AG04449 (cell line): ENCODE data around the gene CTNNA3.

Experiments used
- CTCF ChIA-PET: fragments of 350-600 bp; formaldehyde crosslinking; extraction: SDS; loops from one replicate; lab custom pipeline; 2021; ENCODE audit warnings: antibody characterized with exemption; lab: Yijun Ruan, JAX
- POLR2A ChIA-PET: fragments of 400-600, 350-600 bp; formaldehyde crosslinking; extraction: SDS; loops from one replicate; lab custom pipeline; 2020; ENCODE audit warnings: antibody characterized with exemption, inconsistent platforms; lab: Yijun Ruan, JAX
- DNase-seq: peaks from one replicate; pipeline ENCODE4 v3.0.0-alpha.2; 2010; ENCODE audit warnings: low read depth, low spot score
- H3K4me3 ChIP-seq: 2 replicates; pipeline ENCODE4 v1.5.1; 2011; ENCODE audit warnings: low read depth, mild to moderate bottlenecking, control low read depth, low read length
- TF ChIP-seq, protein P1 (sequence below): IDR thresholded peaks from one replicate; pipeline ENCODE4 v1.5.1; 2011; ENCODE audit warnings: mild to moderate bottlenecking, moderate library complexity, low read length, control low read depth, inconsistent platforms; ENCODE audit not compliant: insufficient read depth; ENCODE audit errors: missing control alignments

Gene CTNNA3

DNA sequence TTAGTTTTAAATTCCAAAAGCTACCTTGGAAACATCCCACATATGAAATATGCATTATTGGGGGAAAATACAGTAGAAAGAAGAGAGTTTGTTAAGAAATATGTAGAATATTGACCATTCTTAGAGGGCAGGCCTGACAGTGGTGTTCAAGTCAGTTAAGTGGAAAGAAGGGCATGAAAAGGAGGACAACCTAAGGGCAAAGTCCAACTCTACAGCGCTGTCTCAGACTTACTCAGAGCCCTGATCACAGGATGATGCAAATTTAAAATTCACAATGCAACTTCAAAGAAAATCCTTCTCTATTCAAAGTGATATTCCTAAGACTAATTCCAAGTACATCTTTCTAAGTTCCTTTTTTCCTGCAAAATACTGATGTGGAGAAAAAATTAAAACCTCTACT, 909.3 kb downstream of the CTNNA3 start:
- POLR2A ChIA-PET: no interaction called here
- no peak for DNase-seq
- CTCF ChIA-PET: no interaction called here
- TF ChIP-seq, protein P1, sequence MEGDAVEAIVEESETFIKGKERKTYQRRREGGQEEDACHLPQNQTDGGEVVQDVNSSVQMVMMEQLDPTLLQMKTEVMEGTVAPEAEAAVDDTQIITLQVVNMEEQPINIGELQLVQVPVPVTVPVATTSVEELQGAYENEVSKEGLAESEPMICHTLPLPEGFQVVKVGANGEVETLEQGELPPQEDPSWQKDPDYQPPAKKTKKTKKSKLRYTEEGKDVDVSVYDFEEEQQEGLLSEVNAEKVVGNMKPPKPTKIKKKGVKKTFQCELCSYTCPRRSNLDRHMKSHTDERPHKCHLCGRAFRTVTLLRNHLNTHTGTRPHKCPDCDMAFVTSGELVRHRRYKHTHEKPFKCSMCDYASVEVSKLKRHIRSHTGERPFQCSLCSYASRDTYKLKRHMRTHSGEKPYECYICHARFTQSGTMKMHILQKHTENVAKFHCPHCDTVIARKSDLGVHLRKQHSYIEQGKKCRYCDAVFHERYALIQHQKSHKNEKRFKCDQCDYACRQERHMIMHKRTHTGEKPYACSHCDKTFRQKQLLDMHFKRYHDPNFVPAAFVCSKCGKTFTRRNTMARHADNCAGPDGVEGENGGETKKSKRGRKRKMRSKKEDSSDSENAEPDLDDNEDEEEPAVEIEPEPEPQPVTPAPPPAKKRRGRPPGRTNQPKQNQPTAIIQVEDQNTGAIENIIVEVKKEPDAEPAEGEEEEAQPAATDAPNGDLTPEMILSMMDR: no peak
- no peak overlapping the region for H3K4me3 ChIP-seq

GRCh38 chr10:66784770-66785169, 911.2 kb downstream of the CTNNA3 start:
- CTCF ChIA-PET: no interaction called here

GRCh38 chr10:66783316-66783715, 912.7 kb downstream of the CTNNA3 start:
- CTCF ChIA-PET: no interaction called here
- no peak for DNase-seq
- POLR2A ChIA-PET: no interaction called here
- TF ChIP-seq, protein P1: no peak
- no peak overlapping the region for H3K4me3 ChIP-seq

More at GRCh38 chr10:66784770-66785169, 911.2 kb downstream of the CTNNA3 start:
- POLR2A ChIA-PET: no interaction called here
- TF ChIP-seq, protein P1: no peak
- H3K4me3 ChIP-seq: no peak overlapping the region
- DNase-seq: no peak

GRCh38 chr10:66782776-66783175, 913.2 kb downstream of the CTNNA3 start:
- no peak overlapping the region for H3K4me3 ChIP-seq
- no peak for DNase-seq
- CTCF ChIA-PET: no interaction called here
- TF ChIP-seq, protein P1: no peak
- POLR2A ChIA-PET: no interaction called here

GRCh38 chr10:66782144-66782543, 913.9 kb downstream of the CTNNA3 start:
- no peak for DNase-seq
- POLR2A ChIA-PET: no interaction called here
- no peak overlapping the region for H3K4me3 ChIP-seq
- TF ChIP-seq, protein P1: no peak
- CTCF ChIA-PET: no interaction called here

DNA sequence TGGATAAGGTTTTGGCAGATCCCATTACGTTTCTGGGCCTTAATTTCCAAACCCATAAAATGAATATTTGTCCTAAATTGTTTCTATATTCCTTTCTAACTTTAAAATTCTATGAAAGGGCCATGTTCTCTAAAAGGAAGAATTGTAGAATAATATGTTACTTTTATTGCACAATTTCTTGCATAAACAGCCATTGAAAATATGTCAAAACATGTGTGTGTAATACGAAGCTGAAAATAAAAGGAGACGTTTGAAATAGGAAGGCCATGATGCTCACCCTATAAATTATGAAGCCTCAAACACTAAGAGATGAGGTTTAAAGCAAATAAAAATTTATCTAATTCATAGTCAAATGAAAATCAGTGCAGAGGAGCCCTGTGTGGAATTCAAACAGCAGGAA, 915.2 kb downstream of the CTNNA3 start:
- DNase-seq: no peak
- POLR2A ChIA-PET: no interaction called here
- TF ChIP-seq, protein P1: no peak
- CTCF ChIA-PET: interaction anchor here (1.4 kb wide), 1 partner anchor 34 kb away, joined by 3 read pairs; no protein-coding TSS in a partner anchor
- H3K4me3 ChIP-seq: no peak overlapping the region
